ENCODE results near the gene SESN2.
A peak's percentile ranks its signal among the peaks of the same experiment; 100 is the strongest.

The SESN2 gene
- total RNA-seq, result 22.0 to 48.6 reads per million in 2 donors

GRCh38 chr1:28259252-28259933, at the start of gene SESN2:
Gene SESN2 (plus strand): TSS chr1:28259518. CDS start chr1:28259848, 330 bp downstream.
- DNase-seq, result peak; percentile 97 to 99 (median 99)

GRCh38 chr1:28209700-28210099, 49.6 kb upstream of the SESN2 start:
- DNase-seq, result no peak

- no peak for DNase-seq
Measured at GRCh38 chr1:28213315-28213714, 46.0 kb upstream of the SESN2 start.

GRCh38 chr1:28229089-28229488, 30.2 kb upstream of the SESN2 start:
- DNase-seq, result no peak

GRCh38 chr1:28229996-28230395, 29.3 kb upstream of the SESN2 start:
- no peak for DNase-seq

GRCh38 chr1:28232558-28233263, 26.6 kb upstream of the SESN2 start, which contains the start of gene DNAJC8:
Gene DNAJC8 (minus strand): TSS chr1:28233029. CDS start chr1:28232998, 31 bp downstream.
- DNase-seq, result peak; percentile 83 to 95 (median 94)

GRCh38 chr1:28233264-28233606, 26.1 kb upstream of the SESN2 start:
- no peak for DNase-seq

GRCh38 chr1:28235755-28236655, 23.3 kb upstream of the SESN2 start, which contains the start of gene ATP5IF1:
Gene ATP5IF1 (plus strand): TSS chr1:28236124. CDS start chr1:28236184, 60 bp downstream.
- peak; percentile 80 to 99 (median 93) for DNase-seq

- peak in 1 of 5 experiments; percentile 32 for DNase-seq
Measured at GRCh38 chr1:28236656-28237322, 22.5 kb upstream of the SESN2 start.

GRCh38 chr1:28239004-28239403, 20.3 kb upstream of the SESN2 start:
- no peak for DNase-seq

GRCh38 chr1:28240024-28240423, 19.3 kb upstream of the SESN2 start:
- no peak for DNase-seq

- no peak for DNase-seq
Measured at GRCh38 chr1:28241638-28242241, 17.6 kb upstream of the SESN2 start.

- no peak for DNase-seq
Measured at GRCh38 chr1:28243685-28244311, 15.5 kb upstream of the SESN2 start.

- no peak for DNase-seq
Measured at GRCh38 chr1:28244549-28245251, 14.6 kb upstream of the SESN2 start.

- DNase-seq, result peak in 3 of 5 experiments; percentile 18 to 91 (median 82)
Measured at GRCh38 chr1:28246427-28246832, 12.9 kb upstream of the SESN2 start.

- peak in 1 of 5 experiments; percentile 33 for DNase-seq
Measured at GRCh38 chr1:28247612-28248272, 11.6 kb upstream of the SESN2 start.

- DNase-seq, result peak; percentile 55 to 86 (median 69)
Measured at GRCh38 chr1:28248273-28249012, 10.9 kb upstream of the SESN2 start.

GRCh38 chr1:28249013-28249865, 10.1 kb upstream of the SESN2 start:
- DNase-seq, result peak in 1 of 5 experiments; percentile 44
